BJ (cell line): Measurements from ENCODE around the gene MYLK. TPM values are rescaled to one million over a fixed set of nuclear protein-coding genes. Genes with fewer than 3 reads are reported as not detected.

ENCODE experiments used
- CTCF ChIA-PET: fragments of 350-600 bp; formaldehyde crosslinking; extraction: SDS; loops from one replicate; lab custom pipeline; 2021; ENCODE audit warnings: antibody characterized with exemption, inconsistent platforms; lab: Yijun Ruan, JAX
- POLR2A ChIA-PET: fragments of 300-600 bp; sonication (Branson Sonifier 250); formaldehyde crosslinking; extraction: SDS; loops from one replicate; lab custom pipeline; 2021; ENCODE audit warnings: antibody characterized with exemption; lab: Charles Lee
- DNase-seq: peaks from one replicate; pipeline ENCODE4 v3.0.0-alpha.2; 2011; ENCODE audit warnings: low read depth
- H3K27me3 ChIP-seq: 2 replicates; pipeline ENCODE4 v1.6.0; 2011; ENCODE audit warnings: low read length; ENCODE audit not compliant: control insufficient read depth, insufficient read depth
- H3K36me3 ChIP-seq: 2 replicates; pipeline ENCODE4 v1.5.1; 2011; ENCODE audit warnings: low read length; ENCODE audit not compliant: control insufficient read depth, insufficient read depth
- H3K4me3 ChIP-seq: 2 replicates; pipeline ENCODE4 v1.5.1; 2011; ENCODE audit warnings: low read depth, mild to moderate bottlenecking, control low read depth, low read length
- polyA plus RNA-seq: library from polyadenylated mRNA; depleted of rRNA; stranded (reverse); fragments of >200 nt; gene quantifications from 2 replicates; pipeline ENCODE4 v1.2.3, GENCODE V29; 2011
- TF ChIP-seq, protein P1 (sequence below): IDR thresholded peaks from 2 replicates; pipeline ENCODE4 v1.5.1; 2011; ENCODE audit warnings: low read depth, mild to moderate bottlenecking, control low read depth, inconsistent platforms, low read length, moderate library complexity; ENCODE audit not compliant: insufficient read depth

MYLK gene
- polyA plus RNA-seq, 1 experiment: 734 TPM

- ChIA-PET POLR2A (interaction anchor here (0.6 kb wide), 1 partner anchor 122 kb away, joined by 3 read pairs; no protein-coding TSS in a partner anchor), CTCF (interaction anchor here (0.5 to 7.6 kb wide), 23 partner anchors 9 to 322 kb away, joined by 3 to 104 read pairs (median 4); no protein-coding TSS in a partner anchor)
- Histone ChIP-seq H3K36me3 (peaks cover 67% of the 10 kb centered on the region), H3K27me3 (no peaks in the 10 kb centered on the region), H3K4me3 (no peak overlapping the region)
- TF ChIP-seq, protein P1, sequence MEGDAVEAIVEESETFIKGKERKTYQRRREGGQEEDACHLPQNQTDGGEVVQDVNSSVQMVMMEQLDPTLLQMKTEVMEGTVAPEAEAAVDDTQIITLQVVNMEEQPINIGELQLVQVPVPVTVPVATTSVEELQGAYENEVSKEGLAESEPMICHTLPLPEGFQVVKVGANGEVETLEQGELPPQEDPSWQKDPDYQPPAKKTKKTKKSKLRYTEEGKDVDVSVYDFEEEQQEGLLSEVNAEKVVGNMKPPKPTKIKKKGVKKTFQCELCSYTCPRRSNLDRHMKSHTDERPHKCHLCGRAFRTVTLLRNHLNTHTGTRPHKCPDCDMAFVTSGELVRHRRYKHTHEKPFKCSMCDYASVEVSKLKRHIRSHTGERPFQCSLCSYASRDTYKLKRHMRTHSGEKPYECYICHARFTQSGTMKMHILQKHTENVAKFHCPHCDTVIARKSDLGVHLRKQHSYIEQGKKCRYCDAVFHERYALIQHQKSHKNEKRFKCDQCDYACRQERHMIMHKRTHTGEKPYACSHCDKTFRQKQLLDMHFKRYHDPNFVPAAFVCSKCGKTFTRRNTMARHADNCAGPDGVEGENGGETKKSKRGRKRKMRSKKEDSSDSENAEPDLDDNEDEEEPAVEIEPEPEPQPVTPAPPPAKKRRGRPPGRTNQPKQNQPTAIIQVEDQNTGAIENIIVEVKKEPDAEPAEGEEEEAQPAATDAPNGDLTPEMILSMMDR: peak; percentile 89
- peak; percentile 59 for DNase-seq
These were observed 241.8 kb downstream of the MYLK start for GRCh38 chr3:123642182-123642956.

DNA sequence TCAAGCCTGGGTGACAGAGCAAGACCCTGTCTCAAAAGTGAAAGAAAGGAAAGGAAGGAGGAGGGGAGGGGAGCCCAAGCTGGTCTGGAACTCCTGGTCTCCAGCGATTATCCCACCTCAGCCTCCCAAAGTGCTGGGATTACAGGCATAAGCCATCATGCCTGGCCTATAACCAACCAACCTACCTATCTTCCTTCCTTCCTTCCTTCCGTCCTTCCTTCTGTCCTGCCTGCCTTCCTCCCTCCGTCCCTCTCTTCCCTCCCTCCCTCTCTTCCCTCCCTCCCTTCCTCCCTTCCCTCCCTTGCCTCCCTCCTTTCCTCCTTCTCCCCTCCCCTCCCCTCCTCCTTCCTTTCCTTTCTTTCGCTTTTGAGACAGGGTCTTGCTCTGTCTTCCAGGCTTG, 242.6 kb downstream of the MYLK start:
- ChIA-PET CTCF (interaction anchor here (1.1 to 7.6 kb wide), 12 partner anchors 8 to 87 kb away, joined by 3 to 104 read pairs (median 5); no protein-coding TSS in a partner anchor), POLR2A (interaction anchor here (0.7 kb wide), 1 partner anchor 14 kb away, joined by 3 read pairs; no protein-coding TSS in a partner anchor)
- DNase-seq: no peak
- Histone ChIP-seq H3K36me3 (peaks cover 59% of the 10 kb centered on the region), H3K27me3 (no peaks in the 10 kb centered on the region), H3K4me3 (no peak overlapping the region)
- TF ChIP-seq, protein P1: no peak

DNA sequence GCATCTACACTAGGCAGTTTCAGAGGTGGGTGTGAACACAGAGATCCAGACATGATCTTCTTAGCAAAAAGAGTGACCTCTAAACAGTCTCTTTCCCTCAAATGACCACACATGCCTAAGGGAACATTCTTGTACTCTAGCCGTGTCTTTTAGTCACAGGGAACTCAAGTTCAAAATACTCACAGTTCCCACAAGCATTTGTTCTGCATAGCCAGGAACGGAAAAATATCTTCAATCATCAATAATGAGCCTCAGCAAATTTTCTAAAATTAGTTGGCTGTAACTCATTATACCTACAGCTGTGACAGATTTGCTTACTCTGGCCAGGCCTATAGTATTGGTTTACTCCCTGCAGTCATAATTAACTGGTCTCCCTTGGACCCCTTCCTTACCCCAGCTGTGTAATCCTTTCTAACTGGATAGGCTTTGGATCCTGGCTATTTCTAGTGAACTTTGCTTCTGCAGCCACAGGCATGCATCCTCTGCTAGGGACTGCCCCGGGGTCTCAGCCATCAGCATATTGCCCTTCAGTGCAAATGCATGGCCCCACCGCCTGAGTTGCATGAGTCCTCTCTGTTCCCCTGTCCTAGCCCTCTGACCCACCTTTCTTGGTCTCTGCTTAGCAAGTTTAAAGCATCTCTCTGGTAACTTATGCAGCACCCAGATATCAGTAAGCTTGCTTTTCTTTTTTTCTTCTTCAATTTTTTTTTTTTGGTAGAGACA, 243.2 kb downstream of the MYLK start:
- CTCF ChIA-PET: interaction anchor here (1.7 to 7.6 kb wide), 4 partner anchors 13 to 85 kb away, joined by 5 to 104 read pairs (median 10); no protein-coding TSS in a partner anchor
- POLR2A ChIA-PET: interaction anchor here (0.7 kb wide), 1 partner anchor 14 kb away, joined by 3 read pairs; no protein-coding TSS in a partner anchor
- TF ChIP-seq, protein P1: no peak
- peak; percentile 49 for DNase-seq
- peaks cover 60% of the 10 kb centered on the region for H3K36me3 ChIP-seq
- no peaks in the 10 kb centered on the region for H3K27me3 ChIP-seq
- no peak overlapping the region for H3K4me3 ChIP-seq

DNA sequence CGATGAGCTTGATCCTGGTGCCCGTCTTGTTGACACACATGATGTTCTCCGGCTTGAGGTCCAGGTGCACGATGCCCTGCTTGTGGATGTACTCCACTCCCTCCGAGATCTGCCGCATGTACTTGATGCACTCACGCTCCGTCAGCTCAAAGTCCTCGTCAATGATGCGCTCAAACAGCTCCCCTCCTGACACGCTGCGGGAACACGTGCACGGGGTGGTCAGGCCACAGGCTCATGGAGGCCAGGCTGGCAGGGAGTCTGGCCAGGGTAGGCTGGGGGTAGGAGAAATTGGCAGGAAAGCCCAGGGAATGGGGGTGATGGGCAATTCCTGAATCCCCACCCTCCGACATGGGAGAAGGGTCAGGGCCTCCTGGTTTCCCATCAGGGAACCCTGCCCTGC, 243.8 kb downstream of the MYLK start:
- TF ChIP-seq, protein P1: no peak
- no peak for DNase-seq
- Histone ChIP-seq H3K4me3 (no peak overlapping the region), H3K36me3 (peaks cover 57% of the 10 kb centered on the region), H3K27me3 (no peaks in the 10 kb centered on the region)
- CTCF ChIA-PET: interaction anchor here (1.1 to 7.6 kb wide), 3 partner anchors 12 to 83 kb away, joined by 3 to 104 read pairs (median 5); no protein-coding TSS in a partner anchor
- POLR2A ChIA-PET: no interaction called here
